MCF 10A (cell line): Measurements from ENCODE around the gene SNAP91. TPM values are rescaled to one million over a fixed set of nuclear protein-coding genes. Genes with fewer than 3 reads are reported as not detected.
"Not testable (repeated sequence)": the region's sequence is repeated elsewhere in the genome, so short reads cannot be mapped to it uniquely, and the experiment has no call there.

Experiments
- BruUV-seq: library from RNA; stranded (reverse); fragments of 400-500 nt; replicated peaks from 2 replicates; lab custom pipeline; 2021; lab: Mats Ljungman, UMichigan
- CTCF ChIA-PET: fragments of 300-600 bp; sonication (Branson Sonifier 250); formaldehyde crosslinking; extraction: SDS; loops from one replicate; lab custom pipeline; 2021; ENCODE audit warnings: antibody characterized with exemption, inconsistent platforms; lab: Yijun Ruan, JAX
- POLR2A ChIA-PET: fragments of 300-600, 350-650 bp; sonication (Branson Sonifier 250); formaldehyde crosslinking; extraction: SDS; loops from one replicate; lab custom pipeline; 2020; ENCODE audit warnings: antibody characterized with exemption, inconsistent platforms; lab: Yijun Ruan, JAX
- DNase-seq: peaks from one replicate; pipeline ENCODE4 v3.0.0-alpha.2; 2018; ENCODE audit not compliant: unreplicated experiment
- H3K27ac Mint-ChIP-seq: one replicate; pipeline ENCODE4 v1.8.0; 2022; ENCODE audit warnings: mild to moderate bottlenecking, low read depth, mixed read lengths; ENCODE audit not compliant: unreplicated experiment
- H3K27me3 Mint-ChIP-seq: one replicate; pipeline ENCODE4 v1.8.0; 2022; ENCODE audit warnings: mixed read lengths; ENCODE audit not compliant: insufficient read depth, unreplicated experiment
- H3K36me3 Mint-ChIP-seq: one replicate; pipeline ENCODE4 v1.8.0; 2022; ENCODE audit warnings: mild to moderate bottlenecking, moderate library complexity, mixed read lengths; ENCODE audit not compliant: insufficient read depth, unreplicated experiment
- H3K4me1 Mint-ChIP-seq: one replicate; pipeline ENCODE4 v1.8.0; 2022; ENCODE audit warnings: mixed read lengths; ENCODE audit not compliant: insufficient read depth, unreplicated experiment
- H3K4me3 Mint-ChIP-seq: one replicate; pipeline ENCODE4 v1.8.0; 2022; ENCODE audit warnings: mild to moderate bottlenecking, moderate library complexity, mixed read lengths; ENCODE audit not compliant: unreplicated experiment
- H3K9me3 Mint-ChIP-seq: one replicate; pipeline ENCODE4 v1.8.0; 2022; ENCODE audit warnings: mixed read lengths; ENCODE audit not compliant: unreplicated experiment
- CTCF ChIP-seq: fragments of 200-600 bp; IDR thresholded peaks from one replicate; pipeline ENCODE4 v1.8.0; 2022; ENCODE audit warnings: antibody characterized with exemption, mild to moderate bottlenecking; ENCODE audit not compliant: unreplicated experiment
- intact Hi-C: fragments of 100-400 bp; cut with micrococcal nuclease; formaldehyde crosslinking; loops from 2 replicates; pipeline ENCODE4 v1.14.1; 2022
- total RNA-seq: library from RNA; stranded (reverse); gene quantifications from 2 replicates; pipeline ENCODE4 v1.2.3, GENCODE V29; 2022

The SNAP91 gene
- total RNA-seq, 1 experiment from 2014 or later: not detected

GRCh38 chr6:83636800-83637199 is 72.1 kb downstream of the SNAP91 start:
- H3K9me3 Mint-ChIP-seq: no peaks in the 10 kb centered on the region
- no peak for TF ChIP-seq CTCF
- no peak overlapping the region for H3K4me3 Mint-ChIP-seq
- no peaks in the 10 kb centered on the region for H3K4me1 Mint-ChIP-seq
- DNase-seq: no peak
- no TSS peak for BruUV-seq
- H3K27me3 Mint-ChIP-seq: peaks cover 82% of the 10 kb centered on the region
- no peaks in the 10 kb centered on the region for H3K36me3 Mint-ChIP-seq
- H3K27ac Mint-ChIP-seq: no peak overlapping the region
- CTCF ChIA-PET: interaction anchor here (0.6 to 1.5 kb wide), 2 partner anchors 22 to 164 kb away, joined by 3 to 5 read pairs; no protein-coding TSS in a partner anchor
- POLR2A ChIA-PET: interaction anchor here (0.9 to 1.1 kb wide), 2 partner anchors 9 to 185 kb away, joined by 3 read pairs; no protein-coding TSS in a partner anchor
- intact Hi-C loops: no loop called here

- Mint-ChIP-seq H3K36me3 (no peaks in the 10 kb centered on the region), H3K4me1 (no peaks in the 10 kb centered on the region), H3K9me3 (no peaks in the 10 kb centered on the region), H3K4me3 (no peak overlapping the region), H3K27ac (no peak overlapping the region), H3K27me3 (peaks cover 85% of the 10 kb centered on the region)
- intact Hi-C loops: no loop called here
- TF ChIP-seq CTCF: no peak
- no TSS peak for BruUV-seq
- no peak for DNase-seq
- CTCF ChIA-PET: no interaction called here
- POLR2A ChIA-PET: no interaction called here
Observed at GRCh38 chr6:83633609-83634008, 75.3 kb downstream of the SNAP91 start.

- H3K36me3 Mint-ChIP-seq: no peaks in the 10 kb centered on the region
- CTCF ChIA-PET: no interaction called here
Observed at GRCh38 chr6:83633149-83633548, 75.8 kb downstream of the SNAP91 start.

GRCh38 chr6:83629908-83630307 is 79.0 kb downstream of the SNAP91 start:
- intact Hi-C loops, H3K27ac Mint-ChIP-seq, POLR2A ChIA-PET, H3K4me1 Mint-ChIP-seq, BruUV-seq, H3K4me3 Mint-ChIP-seq, DNase-seq, H3K9me3 Mint-ChIP-seq, H3K36me3 Mint-ChIP-seq: not testable (repeated sequence)
- CTCF ChIA-PET: interaction anchor here (0.6 kb wide), 1 partner anchor 71 kb away, joined by 3 read pairs; no protein-coding TSS in a partner anchor
- H3K27me3 Mint-ChIP-seq: peaks cover 99% of the 10 kb centered on the region

More at GRCh38 chr6:83633149-83633548, 75.8 kb downstream of the SNAP91 start:
- no TSS peak for BruUV-seq
- POLR2A ChIA-PET: no interaction called here
- H3K27ac Mint-ChIP-seq: no peak overlapping the region
- peaks cover 90% of the 10 kb centered on the region for H3K27me3 Mint-ChIP-seq
- no peaks in the 10 kb centered on the region for H3K4me1 Mint-ChIP-seq
- H3K9me3 Mint-ChIP-seq: no peaks in the 10 kb centered on the region
- no peak for TF ChIP-seq CTCF
- H3K4me3 Mint-ChIP-seq: no peak overlapping the region
- no peak for DNase-seq
- intact Hi-C loops: no loop called here
